Loucy (cell line): ENCODE data around the gene AACS.

Experiments used
- CTCF ChIP-seq: fragments of 200-600 bp; sonication (generic); conservative IDR thresholded peaks from 2 replicates; pipeline ENCODE4 v1.5.1; 2014; ENCODE audit warnings: mild to moderate bottlenecking, antibody characterized with exemption, low read length
- EZH2phosphoT487 ChIP-seq: fragments of 200-600 bp; IDR thresholded peaks from 2 replicates; pipeline ENCODE4 v1.6.1; 2018; ENCODE audit warnings: antibody characterized with exemption, mild to moderate bottlenecking, moderate library complexity, borderline replicate concordance

GRCh38 chr12:125068391-125068790 lies 3.2 kb downstream of the AACS start:
- no peak for TF ChIP-seq CTCF
- no peak for TF ChIP-seq EZH2phosphoT487
